Lower leg skin (tissue), 4 donors: ENCODE data around the gene INTS14. TPM values are rescaled to one million over a fixed set of nuclear protein-coding genes. Genes with fewer than 3 reads are reported as not detected.

Source experiments
- DNase-seq, 2 donors: peaks; one replicate each; pipeline ENCODE4 v3.0.0-alpha.2; 2019; ENCODE audit warnings: low spot score in 2 of 2
- H3K4me3 ChIP-seq: fragments of 200-600 bp; sonication (generic); 2 replicates; pipeline ENCODE4 v1.5.1; 2017; ENCODE audit warnings: mild to moderate bottlenecking, low read depth; ENCODE audit not compliant: poor library complexity, severe bottlenecking
- CTCF ChIP-seq, 3 donors: fragments of 450-650 bp; IDR thresholded peaks; one replicate each; pipeline ENCODE4 v1.5.1; 2016; ENCODE audit warnings: antibody characterized with exemption in 3 of 3, mild to moderate bottlenecking in 3 of 3, moderate library complexity in 2 of 3
- POLR2A ChIP-seq, 2 donors: fragments of 450-650 bp; IDR thresholded peaks; one replicate each; pipeline ENCODE4 v1.6.1; 2016 to 2017; ENCODE audit warnings: antibody characterized with exemption in 2 of 2, mild to moderate bottlenecking in 1 of 2, moderate library complexity in 1 of 2
- WGBS, 2 donors: methylation state at CpG; one replicate each; pipeline ENCODE4 v1.1.5; 2018; 5-methylcytosine and 5-hydroxymethylcytosine counted together
- intact Hi-C: fragments of 100-400 bp; cut with DNase I; formaldehyde crosslinking; loops from one replicate; pipeline ENCODE4 v1.15.0; 2023; ENCODE audit warnings: low total_unique reads
- total RNA-seq, 4 donors: library from RNA; depleted of rRNA; stranded (reverse); fragments of >200 nt; gene quantifications; one replicate each; pipeline ENCODE4 v1.1.0, GENCODE V29; 2016

Gene INTS14
- total RNA-seq, 4 donors from 2014 or later: 22.6 to 37.6 (median 32.7) TPM

- H3K4me3 ChIP-seq: no peak overlapping the region
- WGBS, 2 donors: 56 to 63% methylated on average over 2 of the region's 2 CpGs
- TF ChIP-seq POLR2A (IDR thresholded peaks at IDR 0.05): no peak
- TF ChIP-seq CTCF (IDR thresholded peaks at IDR 0.05): no peak
- intact Hi-C loops: no loop called here
- DNase-seq: no peak
Observed at GRCh38 chr15:65603134-65603533, 7.8 kb downstream of the INTS14 start.

DNA sequence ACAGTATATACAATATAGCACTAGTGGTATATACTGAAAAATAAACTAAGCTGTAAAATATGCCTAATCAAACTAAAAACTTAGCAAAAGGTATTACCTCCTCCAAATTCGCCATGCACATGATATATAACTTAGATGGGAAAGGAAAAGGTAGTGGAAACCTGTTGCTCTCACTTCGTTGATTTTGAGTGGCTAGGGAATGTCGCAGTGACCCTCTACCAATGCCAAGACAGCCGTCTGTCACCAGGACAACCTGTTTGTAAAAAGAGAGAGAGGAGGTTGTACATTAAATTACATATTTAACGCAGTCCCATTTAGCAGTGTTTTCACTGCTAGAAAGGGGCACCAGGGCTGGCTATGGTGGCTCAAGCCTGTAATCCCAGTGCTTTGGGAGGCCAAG is 11.3 kb downstream of the INTS14 start:
- no peak for TF ChIP-seq POLR2A (IDR thresholded peaks at IDR 0.05)
- no peak for TF ChIP-seq CTCF (IDR thresholded peaks at IDR 0.05)
- DNase-seq: no peak
- WGBS, 2 donors: 91 to 96% methylated on average over 5 of the region's 5 CpGs
- intact Hi-C loops: no loop called here
- no peak overlapping the region for H3K4me3 ChIP-seq

- DNase-seq: no peak
- 90 to 93% methylated on average over 2 of the region's 2 CpGs for WGBS, 2 donors
- TF ChIP-seq CTCF (IDR thresholded peaks at IDR 0.05) (no peak), POLR2A (IDR thresholded peaks at IDR 0.05) (no peak)
- intact Hi-C loops: no loop called here
- no peak overlapping the region for H3K4me3 ChIP-seq
Observed at GRCh38 chr15:65598468-65598867, 12.5 kb downstream of the INTS14 start.

- TF ChIP-seq POLR2A (IDR thresholded peaks at IDR 0.05) (no peak), CTCF (IDR thresholded peaks at IDR 0.05) (no peak)
- no peak overlapping the region for H3K4me3 ChIP-seq
- intact Hi-C loops: no loop called here
- no peak for DNase-seq
- WGBS, 2 donors: 74 to 78% methylated on average over 3 of the region's 3 CpGs
Observed at GRCh38 chr15:65595960-65596359, 15.0 kb downstream of the INTS14 start.

- WGBS, 2 donors: 89 to 100% methylated on average over 1 of the region's 1 CpG
- TF ChIP-seq CTCF (IDR thresholded peaks at IDR 0.05) (no peak), POLR2A (IDR thresholded peaks at IDR 0.05) (no peak)
- no peak overlapping the region for H3K4me3 ChIP-seq
- no peak for DNase-seq
- intact Hi-C loops: no loop called here
Observed at GRCh38 chr15:65587094-65587493, 23.8 kb downstream of the INTS14 start.

GRCh38 chr15:65584241-65584640 is 26.7 kb downstream of the INTS14 start:
- TF ChIP-seq POLR2A (IDR thresholded peaks at IDR 0.05) (no peak), CTCF (IDR thresholded peaks at IDR 0.05) (no peak)
- H3K4me3 ChIP-seq: no peak overlapping the region
- intact Hi-C loops: no loop called here
- DNase-seq: no peak
